Adrenal gland (tissue), 12 donors: ENCODE results near the gene LATS2. TPM values are rescaled to one million over a fixed set of nuclear protein-coding genes. Genes with fewer than 3 reads are reported as not detected.

Experiments used
- DNase-seq, 7 donors: peaks; one replicate each; pipeline ENCODE4 v3.0.0-alpha.2; 2019 to 2020
- H3K27ac ChIP-seq, 5 donors: fragments of 200-600 bp; sonication (generic) in 4 of 5; 1 replicate in 3 of 5; 2 replicates in 2 of 5; pipeline versions ENCODE4 v1.5.1 to v1.8.0; 2016 to 2020; ENCODE audit warnings: mild to moderate bottlenecking in 1 of 5
- H3K27me3 ChIP-seq: fragments of 200-600 bp; 2 replicates; pipeline ENCODE4 v1.8.0; 2021
- H3K36me3 ChIP-seq, 2 donors: fragments of 200-600 bp; replicated peaks in 1 of 2; 1 replicate in 1 of 2; 2 replicates in 1 of 2; pipeline versions ENCODE4 v1.5.1 to v1.8.0; 2018 to 2022
- H3K4me1 ChIP-seq, 2 donors: fragments of 200-600 bp; replicated peaks in 1 of 2; 1 replicate in 1 of 2; 2 replicates in 1 of 2; pipeline versions ENCODE4 v1.5.1 to v1.8.0; 2018 to 2021
- H3K4me3 ChIP-seq, 4 donors: fragments of 200-600 bp; sonication (generic) in 3 of 4; one replicate each; pipeline ENCODE4 v1.5.1; 2016 to 2018
- H3K9me3 ChIP-seq, 3 donors: fragments of 200-600 bp; sonication (generic) in 1 of 3; replicated peaks in 1 of 3; 1 replicate in 2 of 3; 2 replicates in 1 of 3; pipeline versions ENCODE4 v1.5.1 to v1.8.0; 2016 to 2021
- POLR2A ChIP-seq, 2 donors: fragments of 450-650 bp; IDR thresholded peaks; one replicate each; pipeline ENCODE4 v1.6.1; 2017; ENCODE audit warnings: antibody characterized with exemption in 2 of 2, mild to moderate bottlenecking in 2 of 2, moderate library complexity in 1 of 2
- WGBS, 4 donors: extraction: QIAGEN DNeasy Blood & Tissue Kit in 2 of 4; methylation state at CpG; one replicate each; pipeline versions ENCODE4 v1.1.5 to v1.1.7; 2013 to 2017; 5-methylcytosine and 5-hydroxymethylcytosine counted together
- intact Hi-C, 2 donors: fragments of 100-400 bp; cut with DNase I; formaldehyde crosslinking; loops; one replicate each; pipeline versions ENCODE4 v1.14.1 to v1.15.0; 2022 to 2023
- polyA plus RNA-seq, 3 donors: library from polyadenylated mRNA; stranded (reverse); fragments of 200-250 nt in 2 of 3; fragments of 350-450 nt in 1 of 3; fragmentation: Illumina TruSeq in 1 of 3; extraction: RNeasy Lipid Tissue Mini Kit (QIAGEN cat#74804) in 1 of 3; gene quantifications; one replicate each; pipeline ENCODE4 v1.2.3, GENCODE V29; 2013 to 2014
- total RNA-seq, 9 donors: library from RNA; depleted of rRNA in 4 of 9; stranded (reverse); fragments of >200 nt in 4 of 9; fragments of 120-200 nt in 1 of 9; fragmentation: NEBNext Ultra II Directional in 1 of 9; extraction: Animal tissue kit (Norgen Biotek cat#: 25700) in 1 of 9; gene quantifications; one replicate each; pipeline versions ENCODE4 v1.1.0 to v1.2.4, GENCODE V29; 2013 to 2023
- TF ChIP-seq, protein P1 (sequence below), 6 experiments: fragments of 450-650 bp in 4 of 6; fragments of 200-600 bp in 2 of 6; sonication (generic) in 1 of 6; IDR thresholded peaks; 1 replicate in 5 of 6; 2 replicates in 1 of 6; pipeline versions ENCODE4 v1.5.1 to v1.8.0; 2016 to 2021; ENCODE audit warnings: antibody characterized with exemption in 6 of 6, mild to moderate bottlenecking in 2 of 6, moderate library complexity in 1 of 6
- donor health status: healthy with polysubstance abuse.
- donor health status: Bipolar disorder and iron deficiency.
- donor health status: DM: yes; HTN: yes; CAD: no.
- donor health status: DM: no; HTN: no; CAD: no.
- donor health status: DM: no; HTN: no; CAD: no.
- donor health status: DM: yes; HTN: yes; CAD: no.

LATS2 gene
- total and polyA plus RNA-seq, 12 donors, result 7.4 to 35.6 (median 23.3) TPM

DNA sequence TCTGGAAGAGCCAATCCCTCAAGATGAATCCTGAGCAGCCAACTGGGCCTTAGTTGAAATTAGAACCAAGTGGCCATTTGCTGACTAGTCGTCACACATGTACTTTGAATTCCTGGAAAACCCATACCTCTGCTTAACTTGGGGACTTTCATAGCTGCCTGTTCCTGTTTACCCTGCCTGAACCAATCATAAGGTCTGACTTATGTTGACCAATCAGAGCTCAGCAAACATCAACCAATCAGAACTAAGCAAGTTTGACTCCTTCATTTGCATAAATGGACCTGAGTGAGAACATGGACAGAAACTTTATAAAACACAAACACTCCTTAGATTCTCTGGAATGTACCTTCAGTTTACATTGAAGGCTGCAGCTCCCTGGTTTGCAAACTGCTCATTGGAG is 50.8 kb downstream of the LATS2 start:
- intact Hi-C loops, result no loop called here
- H3K4me1 ChIP-seq, result peaks cover 37 to 51% of the 10 kb centered on the region in 2 donors
- DNase-seq, result no peak
- H3K4me3 ChIP-seq, result no peak overlapping the region
- no peaks in the 10 kb centered on the region for H3K27me3 ChIP-seq
- 64 to 79% (median 71%) methylated on average over 1 of the region's 1 CpG for WGBS, 4 donors
- TF ChIP-seq, protein P1, sequence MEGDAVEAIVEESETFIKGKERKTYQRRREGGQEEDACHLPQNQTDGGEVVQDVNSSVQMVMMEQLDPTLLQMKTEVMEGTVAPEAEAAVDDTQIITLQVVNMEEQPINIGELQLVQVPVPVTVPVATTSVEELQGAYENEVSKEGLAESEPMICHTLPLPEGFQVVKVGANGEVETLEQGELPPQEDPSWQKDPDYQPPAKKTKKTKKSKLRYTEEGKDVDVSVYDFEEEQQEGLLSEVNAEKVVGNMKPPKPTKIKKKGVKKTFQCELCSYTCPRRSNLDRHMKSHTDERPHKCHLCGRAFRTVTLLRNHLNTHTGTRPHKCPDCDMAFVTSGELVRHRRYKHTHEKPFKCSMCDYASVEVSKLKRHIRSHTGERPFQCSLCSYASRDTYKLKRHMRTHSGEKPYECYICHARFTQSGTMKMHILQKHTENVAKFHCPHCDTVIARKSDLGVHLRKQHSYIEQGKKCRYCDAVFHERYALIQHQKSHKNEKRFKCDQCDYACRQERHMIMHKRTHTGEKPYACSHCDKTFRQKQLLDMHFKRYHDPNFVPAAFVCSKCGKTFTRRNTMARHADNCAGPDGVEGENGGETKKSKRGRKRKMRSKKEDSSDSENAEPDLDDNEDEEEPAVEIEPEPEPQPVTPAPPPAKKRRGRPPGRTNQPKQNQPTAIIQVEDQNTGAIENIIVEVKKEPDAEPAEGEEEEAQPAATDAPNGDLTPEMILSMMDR (IDR thresholded peaks at IDR 0.05), result no peak
- no peak for TF ChIP-seq POLR2A (IDR thresholded peaks at IDR 0.05)
- no peaks in the 10 kb centered on the region for H3K9me3 ChIP-seq
- H3K27ac ChIP-seq, result peak overlapping the region in 1 of 5 donors; percentile 18
- H3K36me3 ChIP-seq, result no peaks in the 10 kb centered on the region

DNA sequence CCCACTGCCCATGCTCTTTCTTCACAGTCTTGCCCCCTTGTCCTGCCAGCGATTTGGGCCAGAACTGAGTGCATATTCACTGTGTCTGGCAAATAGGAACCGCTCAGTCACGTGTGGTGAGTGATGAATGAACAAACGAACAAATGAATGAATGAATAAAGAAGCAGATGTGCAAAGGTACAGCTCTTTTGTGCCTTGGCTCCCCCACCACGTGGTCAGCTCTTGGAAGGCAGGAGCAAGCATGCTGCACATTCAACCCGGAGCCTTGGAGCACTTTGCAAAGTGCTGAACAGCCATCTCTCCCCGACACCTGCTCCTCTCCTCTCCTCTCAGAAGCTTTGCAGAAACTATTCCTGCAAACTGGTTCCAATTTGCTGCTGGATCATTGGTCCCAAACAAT is 52.4 kb downstream of the LATS2 start:
- Histone ChIP-seq H3K4me1 (peaks cover 25 to 43% of the 10 kb centered on the region in 2 donors), H3K27me3 (no peaks in the 10 kb centered on the region), H3K27ac (no peak overlapping the region), H3K9me3 (no peaks in the 10 kb centered on the region), H3K4me3 (no peak overlapping the region), H3K36me3 (no peaks in the 10 kb centered on the region)
- DNase-seq, result no peak
- TF ChIP-seq, protein P1 (IDR thresholded peaks at IDR 0.05), result no peak
- TF ChIP-seq POLR2A (IDR thresholded peaks at IDR 0.05), result no peak
- intact Hi-C loops, result no loop called here
- WGBS, 4 donors, result 85 to 91% (median 87%) methylated on average over 7 of the region's 7 CpGs

DNA sequence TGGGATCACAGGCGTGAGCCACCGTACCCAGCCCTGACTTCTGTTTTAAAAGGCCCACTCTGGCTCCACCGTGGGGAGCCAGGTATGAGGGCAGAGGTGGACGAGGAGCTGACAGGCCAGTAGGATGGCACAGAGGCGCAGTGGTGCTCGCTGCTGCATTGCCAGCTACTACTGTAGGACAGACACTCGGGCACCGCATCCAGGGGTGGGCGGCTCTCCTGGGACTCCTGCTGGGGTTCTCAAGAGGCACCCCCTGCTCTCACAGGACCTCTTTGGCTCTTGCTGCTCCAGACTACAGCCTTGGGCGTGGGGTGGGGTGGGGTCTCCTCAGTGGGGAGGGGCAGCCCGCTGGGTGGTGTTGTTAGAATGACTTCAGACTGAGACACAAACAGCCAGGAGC is 53.4 kb downstream of the LATS2 start:
- intact Hi-C loops, result no loop called here
- Histone ChIP-seq H3K27me3 (no peaks in the 10 kb centered on the region), H3K9me3 (no peaks in the 10 kb centered on the region), H3K27ac (no peak overlapping the region), H3K36me3 (no peaks in the 10 kb centered on the region), H3K4me1 (peaks cover 14 to 32% of the 10 kb centered on the region in 2 donors), H3K4me3 (no peak overlapping the region)
- peak in 2 of 7 donors; percentile 14 to 48 for DNase-seq
- 95 to 100% (median 96%) methylated on average over 6 to 11 of the region's 11 CpGs for WGBS, 4 donors
- TF ChIP-seq POLR2A (IDR thresholded peaks at IDR 0.05), result no peak
- TF ChIP-seq, protein P1 (IDR thresholded peaks at IDR 0.05), result no peak

DNA sequence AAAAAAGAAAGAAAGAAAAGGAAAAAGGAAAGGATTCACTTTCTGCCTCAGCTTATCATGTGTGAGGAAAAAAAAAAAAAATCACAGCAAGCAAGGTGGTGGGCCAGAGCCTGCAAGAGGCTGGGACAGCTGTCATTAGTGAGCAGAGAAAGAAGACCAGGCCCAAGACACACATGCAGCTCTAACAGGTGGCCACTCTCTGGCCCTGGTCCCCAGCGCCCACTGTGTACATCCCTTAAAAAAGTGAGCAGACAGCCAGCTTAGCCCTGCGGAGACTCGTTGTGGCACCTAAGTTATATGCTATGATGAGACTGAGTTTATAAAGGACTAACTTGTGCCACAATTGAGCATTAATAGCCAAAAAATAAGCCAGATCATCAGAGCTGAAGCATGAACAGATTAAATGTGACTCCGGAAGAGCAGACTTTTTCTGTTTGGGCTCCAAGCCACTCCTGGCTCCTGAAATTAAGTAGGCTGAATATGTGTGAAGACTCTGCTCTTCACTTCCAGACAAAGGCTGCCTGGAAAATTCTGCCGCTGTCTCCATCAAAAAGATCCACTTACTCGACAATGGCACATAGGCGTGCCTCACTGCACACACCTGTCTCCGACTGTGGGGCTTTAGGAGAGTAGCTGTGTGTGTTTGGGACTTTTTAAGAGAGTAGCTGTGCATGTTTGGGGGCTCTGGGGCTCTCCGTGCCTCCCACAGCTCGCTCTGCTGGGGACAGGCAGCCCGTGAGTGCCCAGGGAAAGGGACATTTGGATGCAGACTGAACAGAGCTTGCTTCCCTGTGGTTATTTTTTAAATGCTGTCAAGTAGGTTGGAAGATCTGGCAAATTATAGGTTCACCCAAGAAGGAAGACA is 55.0 kb downstream of the LATS2 start:
- Histone ChIP-seq H3K4me1 (peaks cover 4 to 17% of the 10 kb centered on the region in 2 donors), H3K4me3 (no peak overlapping the region), H3K36me3 (no peaks in the 10 kb centered on the region), H3K27me3 (no peaks in the 10 kb centered on the region), H3K27ac (no peak overlapping the region), H3K9me3 (no peaks in the 10 kb centered on the region)
- WGBS, 4 donors, result 86 to 93% (median 88%) methylated on average over 10 to 11 of the region's 11 CpGs
- no peak for DNase-seq
- no peak for TF ChIP-seq POLR2A (IDR thresholded peaks at IDR 0.05)
- TF ChIP-seq, protein P1 (IDR thresholded peaks at IDR 0.05), result no peak
- intact Hi-C loops, result no loop called here
